GM18520 (cell line): Measurements from ENCODE around the gene HIVEP3.

ENCODE experiments used
- ATAC-seq: cut with Tn5 transposase; IDR thresholded peaks from one replicate; pipeline ENCODE4 v1.9.1; 2021; ENCODE audit not compliant: unreplicated experiment

Gene HIVEP3

GRCh38 chr1:41542196-41542930 is 376.4 kb downstream of the HIVEP3 start:
- ATAC-seq, result no peak

DNA sequence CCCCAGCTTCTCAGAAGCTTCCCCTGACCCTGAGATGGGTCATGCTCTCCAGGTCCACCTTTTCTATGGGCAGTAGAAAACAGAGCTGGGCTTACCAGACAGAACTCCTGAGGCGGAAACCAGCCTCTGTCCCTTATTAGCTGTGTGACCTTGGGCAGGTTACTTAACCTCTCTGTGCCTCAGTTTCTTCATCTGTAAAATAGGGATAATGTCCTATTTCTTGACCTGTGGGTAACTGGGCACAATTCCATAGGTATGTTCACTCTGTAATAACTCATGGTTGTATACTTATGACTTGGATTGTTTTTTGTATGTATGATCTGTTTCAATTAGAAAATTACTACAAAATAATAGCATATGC is 377.1 kb downstream of the HIVEP3 start:
- ATAC-seq, result no peak

GRCh38 chr1:41540886-41541591 is 377.7 kb downstream of the HIVEP3 start:
- no peak for ATAC-seq

GRCh38 chr1:41539999-41540398 is 378.7 kb downstream of the HIVEP3 start:
- no peak for ATAC-seq

- ATAC-seq, result no peak
Observed at GRCh38 chr1:41539418-41539805, 379.3 kb downstream of the HIVEP3 start.

DNA sequence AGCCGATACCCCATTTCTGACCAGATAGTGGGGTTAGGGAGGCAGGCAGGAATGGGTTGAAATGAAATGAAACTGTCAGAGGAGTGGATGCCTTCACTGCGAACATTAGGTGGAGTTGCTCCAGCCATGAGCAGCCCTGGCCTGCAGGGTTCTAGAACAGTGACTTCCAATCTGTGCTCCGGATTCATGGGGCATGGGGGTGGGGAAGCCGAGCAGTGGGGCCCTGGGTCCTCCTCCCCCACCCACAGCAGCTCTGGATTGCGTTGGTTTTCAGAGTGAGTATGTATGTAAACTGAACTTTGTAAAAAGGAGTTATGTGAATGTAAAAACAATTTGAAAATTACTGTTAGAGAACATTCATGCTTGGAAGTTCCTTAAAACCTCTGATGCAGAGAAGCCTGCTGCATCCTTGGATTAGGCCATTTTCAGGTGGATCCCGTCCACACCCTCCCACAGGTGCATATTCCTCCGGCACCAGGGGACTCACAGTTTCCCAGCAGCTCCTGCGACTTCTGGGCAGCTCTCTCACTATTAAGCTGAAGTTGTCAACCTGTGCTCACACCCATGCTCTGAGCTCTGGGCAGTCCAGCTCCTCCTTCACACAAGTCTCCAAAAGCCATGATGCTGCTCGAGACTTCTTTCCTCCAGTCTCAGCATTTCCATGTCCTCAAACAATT is 379.8 kb downstream of the HIVEP3 start:
- ATAC-seq, result no peak

GRCh38 chr1:41537788-41538351 is 380.9 kb downstream of the HIVEP3 start:
- no peak for ATAC-seq

DNA sequence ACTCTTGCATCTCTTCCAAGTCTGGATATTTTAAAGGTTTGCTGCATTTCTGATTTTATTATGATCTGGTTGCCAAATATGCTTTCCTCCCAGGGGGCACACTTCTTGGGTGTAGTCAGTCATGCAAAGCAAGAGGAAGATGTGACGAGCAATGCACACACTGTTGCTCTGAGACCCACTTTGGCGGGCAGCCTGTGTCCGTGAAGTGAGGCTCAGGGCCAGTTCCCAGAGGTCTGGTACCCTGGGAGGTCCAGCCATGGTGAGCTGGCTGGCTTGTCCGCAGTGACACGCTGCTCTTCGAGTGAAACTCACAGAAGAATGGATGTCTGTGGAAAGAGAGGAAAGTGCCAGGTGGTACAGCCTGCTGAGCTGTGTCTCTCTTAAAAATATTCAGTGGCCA is 381.5 kb downstream of the HIVEP3 start:
- ATAC-seq, result no peak

GRCh38 chr1:41536361-41536802 is 382.3 kb downstream of the HIVEP3 start:
- ATAC-seq, result no peak

DNA sequence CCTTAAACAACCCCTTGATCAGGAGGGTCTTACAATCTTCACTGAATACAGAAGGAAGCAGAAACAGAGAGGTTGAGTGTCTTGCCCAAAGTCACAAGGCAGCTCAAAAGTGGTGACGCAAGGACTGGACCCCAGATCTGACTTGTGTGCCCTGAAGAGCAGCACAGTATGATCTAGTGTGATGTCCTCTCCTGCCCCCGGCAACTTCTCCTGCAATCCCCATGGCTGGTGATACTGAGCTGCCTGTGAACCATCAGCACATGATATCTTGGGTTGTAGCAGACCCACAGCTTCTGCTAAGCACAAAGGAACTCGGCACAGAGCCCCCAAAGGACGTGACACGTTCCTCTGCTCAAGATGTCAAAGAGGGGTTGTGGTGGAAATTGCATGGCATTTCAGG is 383.0 kb downstream of the HIVEP3 start:
- no peak for ATAC-seq

- ATAC-seq, result no peak
Observed at GRCh38 chr1:41535276-41535675, 383.4 kb downstream of the HIVEP3 start.

DNA sequence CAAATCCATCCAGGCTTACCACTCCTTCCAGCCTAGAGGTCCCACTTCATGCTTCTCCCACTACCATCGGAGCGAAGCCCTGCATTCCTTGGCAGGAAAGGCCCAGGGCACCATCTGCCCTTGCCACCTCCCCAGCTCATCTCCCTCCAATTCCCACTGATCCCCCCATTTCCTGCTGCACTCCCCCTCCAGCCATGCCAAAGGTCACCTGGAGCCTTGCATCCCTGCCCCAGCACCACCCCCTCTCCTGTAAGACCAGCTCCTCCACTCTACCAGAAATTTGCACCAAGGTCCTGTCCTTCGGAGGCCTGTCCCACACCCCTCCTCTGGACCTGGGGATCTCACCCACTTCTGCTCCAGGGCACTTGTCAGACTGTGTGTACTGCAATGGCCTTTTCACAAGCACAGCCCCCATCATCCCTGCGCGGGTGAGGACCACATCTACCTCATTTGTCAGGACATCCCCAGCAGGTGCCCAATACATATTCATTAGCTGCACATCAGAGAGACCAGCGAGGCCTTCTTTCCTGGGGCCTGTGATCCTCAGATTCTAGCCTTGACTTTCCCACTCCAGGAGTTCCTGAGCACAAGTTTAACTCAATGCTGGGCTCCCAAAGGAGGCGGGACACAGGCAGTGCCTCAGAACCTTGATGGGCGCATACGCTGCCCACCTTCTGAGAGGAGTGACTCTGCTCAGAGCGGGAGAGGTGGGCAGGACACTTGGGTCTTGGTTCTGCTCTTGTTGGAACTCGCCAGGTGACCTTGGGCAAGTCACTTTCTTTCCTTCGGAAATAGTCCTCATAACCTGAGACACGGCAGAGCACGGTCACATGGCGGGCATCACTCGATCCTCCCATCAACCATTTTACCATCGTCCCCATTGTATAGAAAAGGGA is 384.3 kb downstream of the HIVEP3 start:
- ATAC-seq, result no peak

DNA sequence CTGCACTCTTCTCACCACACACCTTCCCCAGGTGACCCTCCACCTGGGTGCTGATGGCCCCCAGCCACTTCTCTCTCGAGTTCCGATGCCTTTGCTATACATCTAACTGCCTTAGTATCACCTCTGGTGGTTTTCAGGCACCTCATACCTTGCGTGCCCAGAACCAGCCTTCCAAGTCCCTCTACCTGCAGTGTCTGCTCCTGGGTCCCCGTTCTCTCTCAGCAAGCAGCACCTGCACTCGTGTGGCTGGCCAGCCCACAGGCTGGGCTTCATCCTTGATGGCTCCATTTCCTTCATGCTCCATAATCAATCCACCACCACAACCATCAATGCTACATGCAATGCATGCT is 385.0 kb downstream of the HIVEP3 start:
- no peak for ATAC-seq

DNA sequence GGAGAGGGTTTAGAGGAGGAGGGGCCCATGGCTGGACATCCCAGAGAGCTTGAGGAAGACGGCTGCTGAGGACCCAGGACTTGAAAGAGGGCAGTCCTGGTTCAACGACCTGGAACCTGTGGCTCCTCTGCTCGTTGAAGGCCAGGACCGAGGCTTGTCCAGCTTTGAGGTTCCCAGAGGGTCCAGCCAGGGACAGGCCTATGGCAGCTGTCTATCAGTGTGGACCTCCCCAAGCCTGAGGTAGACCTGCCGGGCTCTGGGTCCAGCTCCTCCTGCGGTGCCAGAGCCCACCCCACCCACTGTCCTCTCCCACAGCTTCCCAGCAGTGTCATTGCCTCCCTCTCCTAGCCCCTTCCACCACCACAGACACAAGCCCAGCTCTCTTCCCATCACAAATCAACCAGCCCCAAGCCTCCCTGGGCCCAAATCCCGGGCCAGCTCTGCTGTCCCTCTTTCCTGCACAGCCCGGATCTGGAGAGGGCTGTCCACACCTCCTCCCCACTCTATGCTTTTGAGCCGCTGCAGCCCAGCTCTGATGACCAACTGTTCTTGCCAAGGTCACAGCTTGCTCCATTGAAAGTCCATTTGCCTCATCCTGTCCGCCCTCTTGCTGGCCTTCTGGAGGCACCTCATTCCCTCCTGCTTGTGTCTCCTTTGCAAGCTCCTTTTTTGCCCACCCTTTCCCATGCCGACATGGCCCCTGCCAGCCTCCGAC is 385.5 kb downstream of the HIVEP3 start:
- ATAC-seq, result no peak

GRCh38 chr1:41532206-41532975 is 386.3 kb downstream of the HIVEP3 start:
- ATAC-seq, result no peak

DNA sequence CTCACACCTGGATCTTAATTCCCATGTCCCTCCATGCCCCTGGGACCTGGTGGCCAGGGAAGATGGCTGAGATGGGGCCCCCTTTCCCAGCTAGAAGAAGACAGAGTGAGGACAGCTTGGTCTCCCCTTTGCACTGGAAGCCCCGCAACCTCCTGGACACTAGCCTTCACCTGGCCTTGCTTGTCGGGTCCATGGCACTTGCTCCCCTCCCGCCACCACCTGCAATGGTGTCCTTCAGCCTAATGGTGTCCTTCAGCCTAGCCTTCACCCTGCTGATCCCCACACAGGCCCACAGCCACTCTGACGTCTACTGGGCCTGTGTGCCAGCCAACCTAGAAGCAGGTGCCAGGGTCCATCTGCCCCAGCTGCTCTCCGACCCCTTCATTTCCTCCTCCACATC is 388.3 kb downstream of the HIVEP3 start:
- no peak for ATAC-seq

DNA sequence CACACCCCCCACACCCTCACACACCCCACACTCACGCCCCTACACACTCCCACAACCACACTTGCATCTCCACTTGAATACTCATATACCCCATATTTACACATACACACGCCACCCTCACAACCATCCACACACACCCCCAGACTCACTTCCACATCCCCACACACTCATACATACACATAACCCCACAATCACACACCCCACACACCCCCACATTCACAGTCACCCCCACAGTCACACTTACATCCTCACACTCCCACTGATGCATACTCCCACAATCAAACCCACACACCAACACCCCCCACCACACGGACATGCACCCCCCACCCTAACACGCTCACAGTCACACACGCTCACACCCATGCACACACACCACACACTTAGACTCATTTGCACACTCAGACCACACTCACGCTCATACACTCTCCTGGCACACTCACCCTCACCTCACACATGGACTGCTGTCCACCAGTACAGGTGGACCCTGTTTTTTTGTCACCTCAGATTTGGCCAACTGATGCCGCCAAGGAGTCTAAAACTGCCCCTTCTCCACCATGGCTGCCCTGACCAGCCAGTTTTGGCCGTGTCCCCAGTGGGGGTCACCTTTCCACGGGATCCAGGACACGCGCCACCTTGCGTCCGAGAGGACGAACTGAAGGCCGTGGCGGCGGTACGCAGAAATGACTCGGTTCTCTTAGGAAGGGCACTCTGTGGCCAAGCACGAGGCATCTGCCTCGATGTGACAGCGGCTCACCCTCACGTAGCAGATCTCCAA is 388.9 kb downstream of the HIVEP3 start:
- ATAC-seq, result no peak

- no peak for ATAC-seq
Observed at GRCh38 chr1:41528726-41529605, 389.8 kb downstream of the HIVEP3 start.
